GM23248 (cell line): ENCODE data around the gene HPN. TPM values are rescaled to one million over a fixed set of nuclear protein-coding genes. Genes with fewer than 3 reads are reported as not detected.

Experiments
- DNase-seq: peaks from one replicate; pipeline ENCODE4 v3.0.0-alpha.2; 2015
- H2AFZ ChIP-seq: fragments of 200-600 bp; sonication (generic); 2 replicates; pipeline ENCODE4 v1.6.1; 2016; ENCODE audit warnings: antibody characterized with exemption
- H3F3A ChIP-seq: fragments of 200-600 bp; sonication (generic); 2 replicates; pipeline ENCODE4 v1.6.1; 2016; ENCODE audit warnings: mild to moderate bottlenecking, antibody characterized with exemption, mixed run types; ENCODE audit not compliant: insufficient read depth
- H3K27ac ChIP-seq: fragments of 200-600 bp; sonication (generic); 2 replicates; pipeline ENCODE4 v1.5.1; 2016; ENCODE audit warnings: mild to moderate bottlenecking
- H3K27me3 ChIP-seq: fragments of 200-600 bp; sonication (generic); replicated peaks from 2 replicates; pipeline ENCODE4 v1.6.1; 2016; ENCODE audit warnings: mild to moderate bottlenecking; ENCODE audit not compliant: insufficient read depth
- H3K36me3 ChIP-seq: fragments of 200-600 bp; sonication (generic); 2 replicates; pipeline ENCODE4 v1.6.1; 2016; ENCODE audit warnings: low read depth, mild to moderate bottlenecking
- H3K4me1 ChIP-seq: fragments of 200-600 bp; sonication (generic); 2 replicates; pipeline ENCODE4 v1.6.1; 2016; ENCODE audit warnings: mild to moderate bottlenecking; ENCODE audit not compliant: insufficient read depth
- H3K4me2 ChIP-seq: fragments of 200-600 bp; sonication (generic); one replicate; pipeline ENCODE4 v1.6.1; 2016; ENCODE audit warnings: mild to moderate bottlenecking; ENCODE audit not compliant: unreplicated experiment
- H3K4me3 ChIP-seq: fragments of 200-600 bp; sonication (generic); 2 replicates; pipeline ENCODE4 v1.5.1; 2016; ENCODE audit warnings: mild to moderate bottlenecking
- H3K79me2 ChIP-seq: fragments of 200-600 bp; sonication (generic); 2 replicates; pipeline ENCODE4 v1.6.1; 2016; ENCODE audit warnings: mild to moderate bottlenecking; ENCODE audit not compliant: insufficient read depth
- H3K9ac ChIP-seq: fragments of 200-600 bp; sonication (generic); 2 replicates; pipeline ENCODE4 v1.6.1; 2016; ENCODE audit warnings: mild to moderate bottlenecking
- H3K9me2 ChIP-seq: fragments of 200-600 bp; sonication (generic); 2 replicates; pipeline ENCODE4 v1.6.1; 2016; ENCODE audit warnings: mixed run types, mild to moderate bottlenecking, moderate library complexity; ENCODE audit not compliant: insufficient read depth
- H3K9me3 ChIP-seq: fragments of 200-600 bp; sonication (generic); one replicate; pipeline ENCODE4 v1.6.1; 2017; ENCODE audit warnings: low read depth
- H4K20me1 ChIP-seq: fragments of 200-600 bp; sonication (generic); 2 replicates; pipeline ENCODE4 v1.6.0; 2016; ENCODE audit not compliant: insufficient read depth
- EZH2 ChIP-seq: fragments of 200-600 bp; sonication (generic); IDR thresholded peaks from 2 replicates; pipeline ENCODE4 v1.6.1; 2018; ENCODE audit warnings: antibody characterized with exemption, mild to moderate bottlenecking; ENCODE audit not compliant: insufficient read depth, poor library complexity, severe bottlenecking
- EZH2phosphoT487 ChIP-seq: fragments of 200-600 bp; sonication (generic); IDR thresholded peaks from 2 replicates; pipeline ENCODE4 v1.6.1; 2018; ENCODE audit warnings: antibody characterized with exemption, moderate library complexity, mild to moderate bottlenecking, low read depth; ENCODE audit not compliant: insufficient read depth
- WGBS, 2 experiments: methylation state at CpG; one replicate each; pipeline ENCODE4 v1.1.6; 2015 to 2017; ENCODE audit warnings: low lambda C conversion rate in 2 of 2, low coverage in 1 of 2; ENCODE audit errors: missing lambda C conversion rate in 2 of 2; 5-methylcytosine and 5-hydroxymethylcytosine counted together
- in situ Hi-C: fragments of 300-500 bp; cut with MboI; formaldehyde crosslinking; loops from 2 replicates; pipeline ENCODE4 v1.15.0; 2020
- polyA plus RNA-seq: library from polyadenylated mRNA; unstranded; fragments of >200 nt; fragmentation: Nextera tagmentation; extraction: Ambion mirVana; gene quantifications from 2 replicates; pipeline ENCODE4 v1.2.1, GENCODE V29; 2016
- total RNA-seq: library from RNA; depleted of rRNA; stranded (reverse); fragments of >200 nt; shearing (Covaris generic); gene quantifications from 2 replicates; pipeline ENCODE4 v1.2.3, GENCODE V29; 2014

The HPN gene
- total and polyA plus RNA-seq, 2 experiments from 2014 or later: not detected

DNA sequence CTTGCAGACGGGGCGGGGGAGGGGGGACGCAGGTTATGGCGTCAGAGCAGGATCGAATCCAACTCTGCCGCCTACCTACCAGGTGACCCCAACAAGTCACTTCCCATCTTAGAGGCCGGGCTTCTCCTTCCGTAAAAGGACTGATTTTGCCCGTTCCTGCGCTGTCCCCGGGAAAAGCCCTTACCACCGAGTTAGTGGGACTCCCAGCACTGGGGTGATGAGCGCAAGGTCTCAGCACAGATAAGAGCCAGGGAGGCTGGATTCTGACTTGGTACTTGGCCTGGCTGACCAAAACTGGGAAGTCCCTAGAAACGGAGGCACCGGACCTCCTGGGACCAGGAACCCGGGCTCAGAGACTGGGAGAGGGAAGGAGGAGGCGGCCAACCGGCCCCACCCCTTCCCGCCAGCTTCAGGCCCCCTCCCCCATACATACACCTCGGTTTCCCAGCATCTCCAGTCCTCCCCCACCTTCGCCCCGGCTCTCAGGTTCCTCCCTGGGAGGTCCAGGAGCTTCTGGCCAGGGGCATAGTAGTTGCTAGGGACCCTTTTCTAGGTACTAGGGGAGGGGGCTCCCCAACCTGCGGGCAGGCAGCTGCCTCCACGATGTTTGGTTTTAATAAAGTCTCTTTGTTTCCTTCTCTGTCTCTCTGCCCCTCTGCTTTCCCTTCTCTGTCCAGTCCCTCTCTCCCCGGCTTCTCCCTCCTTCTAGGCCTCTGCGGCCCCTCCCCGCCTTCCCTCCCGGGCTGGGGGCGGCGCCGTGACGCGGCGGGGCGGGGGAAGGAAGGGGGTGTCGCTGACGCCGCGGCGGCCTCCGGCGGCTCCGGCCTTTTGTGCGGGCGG, 41.8 kb upstream of the HPN start, which contains the start of gene GRAMD1A:
GRAMD1A (plus strand) TSS at position 826 of the 840 bp plus-strand sequence. CDS start 156 bp downstream, outside the sequence.
- Histone ChIP-seq H3K9me2 (no peaks in the 10 kb centered on the region), H2AFZ (peak within 1 kb of the TSS; percentile 93), H3K27me3 (no peaks in the 10 kb centered on the region), H3F3A (no peaks in the 10 kb centered on the region), H3K27ac (peak within 1 kb of the TSS; percentile 94), H3K79me2 (peaks cover 50% of the 10 kb centered on the region), H3K9ac (peak within 1 kb of the TSS; percentile 96), H3K4me3 (peak within 1 kb of the TSS; percentile 85), H4K20me1 (no peaks in the 10 kb centered on the region), H3K9me3 (no peaks in the 10 kb centered on the region), H3K4me2 (peak within 1 kb of the TSS; percentile 91), H3K4me1 (peaks cover 8% of the 10 kb centered on the region; the same call in 1 of the 2 replicates), H3K36me3 (no peaks in the 10 kb centered on the region)
- in situ Hi-C loops: no loop called here
- DNase-seq: peak; percentile 92
- WGBS, 2 experiments: 3 to 5% methylated on average over 20 to 38 of the region's 45 CpGs
- no peak for TF ChIP-seq EZH2phosphoT487
- TF ChIP-seq EZH2: no peak

DNA sequence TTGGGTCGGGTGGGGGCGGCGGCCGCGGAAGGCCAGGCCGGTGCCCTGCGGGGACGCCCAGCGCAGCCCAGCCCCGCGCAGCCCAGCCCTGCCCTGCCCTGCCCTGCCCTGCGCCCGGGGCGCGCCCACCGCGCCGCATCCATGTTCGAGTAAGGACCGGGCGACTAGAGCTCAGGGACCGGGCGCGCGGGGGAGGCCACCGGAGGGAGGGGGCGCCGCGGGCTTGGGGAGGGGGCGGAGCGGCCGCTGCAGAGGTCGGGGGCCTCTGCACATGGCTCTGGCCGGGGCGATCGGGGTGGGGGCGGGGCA, 41.2 kb upstream of the HPN start:
- Histone ChIP-seq H3K9me3 (no peaks in the 10 kb centered on the region), H3K27me3 (no peaks in the 10 kb centered on the region), H3F3A (no peaks in the 10 kb centered on the region), H3K9me2 (no peaks in the 10 kb centered on the region), H2AFZ (peak overlapping the region; percentile 93), H3K4me2 (peak overlapping the region; percentile 76), H3K36me3 (no peaks in the 10 kb centered on the region), H3K9ac (peak overlapping the region; percentile 96), H4K20me1 (no peaks in the 10 kb centered on the region), H3K4me1 (peaks cover 8% of the 10 kb centered on the region; the same call in 1 of the 2 replicates), H3K4me3 (peak overlapping the region; percentile 85), H3K79me2 (peaks cover 54% of the 10 kb centered on the region), H3K27ac (peak overlapping the region; percentile 94)
- in situ Hi-C loops: no loop called here
- no peak for TF ChIP-seq EZH2phosphoT487
- TF ChIP-seq EZH2: no peak
- 3% methylated on average over 10 to 16 of the region's 37 CpGs for WGBS, 2 experiments
- no peak for DNase-seq

DNA sequence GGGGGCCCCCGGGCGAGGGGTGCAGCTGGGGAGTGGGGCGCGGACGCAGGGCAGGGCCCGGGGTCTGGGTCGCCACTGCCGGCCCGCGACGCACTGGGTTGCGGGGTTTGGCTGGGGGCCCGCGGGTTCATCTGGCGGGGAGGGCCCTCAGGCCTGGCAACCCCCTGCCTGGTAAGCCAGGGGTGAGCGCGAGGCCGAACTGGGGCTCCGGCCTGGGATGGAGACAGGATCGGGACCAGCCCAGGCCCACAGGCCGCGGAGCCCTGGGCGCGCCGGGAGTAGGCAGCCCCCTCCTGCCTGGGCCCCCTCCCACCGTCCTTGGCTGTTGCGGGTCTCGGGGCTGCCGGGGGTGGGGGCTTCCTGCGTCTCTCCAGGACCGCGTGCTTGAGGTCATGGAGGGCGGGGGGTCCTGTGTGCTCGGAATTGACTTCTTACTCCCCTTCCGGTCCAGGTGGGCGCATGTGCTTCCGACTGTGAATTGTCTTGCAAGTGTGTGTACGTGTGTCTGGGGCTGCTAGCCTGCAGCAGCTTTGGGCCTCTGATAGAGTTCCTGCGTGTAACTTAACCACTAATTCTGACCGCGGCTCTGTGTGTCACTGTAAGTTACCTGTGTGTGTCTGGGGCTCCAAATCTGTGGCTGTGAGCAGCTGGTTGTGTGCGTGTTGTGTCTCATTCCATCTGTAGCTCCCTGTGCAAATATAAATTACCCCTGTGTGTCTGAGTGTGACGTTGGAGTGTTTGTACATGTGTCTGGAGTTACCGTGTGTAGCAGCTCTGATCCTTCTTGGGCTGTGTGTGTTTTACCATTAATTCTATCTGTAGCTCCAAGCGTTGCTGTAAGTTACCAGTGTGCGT, 40.6 kb upstream of the HPN start:
- Histone ChIP-seq H3K4me1 (peaks cover 8% of the 10 kb centered on the region; the same call in 1 of the 2 replicates), H3K4me3 (peak overlapping the region; percentile 85), H3K36me3 (no peaks in the 10 kb centered on the region), H2AFZ (peak overlapping the region; percentile 64), H4K20me1 (no peaks in the 10 kb centered on the region), H3K9ac (peak overlapping the region; percentile 96), H3K79me2 (peaks cover 60% of the 10 kb centered on the region), H3K4me2 (peak overlapping the region; percentile 76), H3K27me3 (no peaks in the 10 kb centered on the region), H3K9me2 (no peaks in the 10 kb centered on the region), H3K27ac (peak overlapping the region; percentile 94), H3F3A (no peaks in the 10 kb centered on the region), H3K9me3 (no peaks in the 10 kb centered on the region)
- in situ Hi-C loops: no loop called here
- WGBS, 2 experiments: 4 to 5% methylated on average over 24 to 41 of the region's 46 CpGs
- TF ChIP-seq EZH2 (no peak), EZH2phosphoT487 (no peak)
- DNase-seq: peak; percentile 62

DNA sequence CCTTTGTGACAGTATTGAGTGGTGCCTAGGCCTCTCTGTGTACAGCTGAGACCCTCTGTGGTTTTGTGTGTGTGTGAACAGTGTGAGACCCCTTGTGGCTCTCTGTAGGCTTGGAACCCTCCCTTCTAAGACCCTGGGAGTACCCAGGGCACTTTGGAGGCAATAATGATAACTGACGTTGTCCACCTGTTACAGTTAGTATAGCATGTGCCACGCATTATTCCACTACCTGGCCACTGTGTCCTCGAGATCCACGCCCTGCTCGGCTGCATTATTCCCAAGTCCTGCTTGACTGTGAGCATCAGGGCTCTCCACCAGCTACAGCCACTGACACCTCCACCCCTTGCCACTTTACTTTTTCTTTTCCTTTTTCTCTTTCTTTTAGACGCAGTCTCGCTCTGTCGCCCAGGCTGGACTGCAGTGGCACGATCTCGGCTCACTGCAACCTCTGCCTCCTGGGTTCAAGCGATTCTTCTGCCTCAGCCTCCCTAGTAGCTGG, 39.4 kb upstream of the HPN start:
- WGBS, 2 experiments: 82 to 85% methylated on average over 11 of the region's 11 CpGs
- Histone ChIP-seq H2AFZ (no peak overlapping the region), H3K4me3 (0 out of 2 replicates have a peak overlapping the region, but pooled peaks have one; percentile 85), H4K20me1 (no peaks in the 10 kb centered on the region), H3K27me3 (no peaks in the 10 kb centered on the region), H3K9me3 (no peaks in the 10 kb centered on the region), H3K36me3 (no peaks in the 10 kb centered on the region), H3K9ac (no peak overlapping the region), H3K4me2 (no peak overlapping the region), H3K4me1 (peaks cover 8% of the 10 kb centered on the region; the same call in 1 of the 2 replicates), H3K27ac (no peak overlapping the region), H3F3A (no peaks in the 10 kb centered on the region), H3K79me2 (peaks cover 72% of the 10 kb centered on the region), H3K9me2 (no peaks in the 10 kb centered on the region)
- no peak for TF ChIP-seq EZH2
- TF ChIP-seq EZH2phosphoT487: no peak
- in situ Hi-C loops: no loop called here
- no peak for DNase-seq
